ENCODE data around the gene LRRN4.

DNA sequence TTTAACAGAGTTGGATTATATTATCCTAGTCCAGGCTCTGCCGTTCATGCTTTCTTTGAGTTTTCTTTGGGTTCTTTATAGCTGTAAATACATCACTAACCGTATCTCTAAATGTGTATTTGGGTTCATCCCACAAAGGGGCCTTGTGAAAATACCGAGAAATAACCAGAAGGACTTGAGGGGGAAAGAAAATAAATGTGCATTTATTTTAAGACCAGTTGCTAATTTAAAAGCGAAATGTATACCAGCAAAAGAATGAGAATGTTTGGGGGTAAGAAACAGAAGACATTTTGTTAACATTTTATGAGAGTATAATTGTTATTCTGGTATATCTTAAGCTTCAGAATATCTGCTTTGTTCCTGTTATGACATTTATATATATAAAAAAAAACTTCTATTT is 38.9 kb downstream of the LRRN4 start:
- TF ChIP-seq, protein P1, sequence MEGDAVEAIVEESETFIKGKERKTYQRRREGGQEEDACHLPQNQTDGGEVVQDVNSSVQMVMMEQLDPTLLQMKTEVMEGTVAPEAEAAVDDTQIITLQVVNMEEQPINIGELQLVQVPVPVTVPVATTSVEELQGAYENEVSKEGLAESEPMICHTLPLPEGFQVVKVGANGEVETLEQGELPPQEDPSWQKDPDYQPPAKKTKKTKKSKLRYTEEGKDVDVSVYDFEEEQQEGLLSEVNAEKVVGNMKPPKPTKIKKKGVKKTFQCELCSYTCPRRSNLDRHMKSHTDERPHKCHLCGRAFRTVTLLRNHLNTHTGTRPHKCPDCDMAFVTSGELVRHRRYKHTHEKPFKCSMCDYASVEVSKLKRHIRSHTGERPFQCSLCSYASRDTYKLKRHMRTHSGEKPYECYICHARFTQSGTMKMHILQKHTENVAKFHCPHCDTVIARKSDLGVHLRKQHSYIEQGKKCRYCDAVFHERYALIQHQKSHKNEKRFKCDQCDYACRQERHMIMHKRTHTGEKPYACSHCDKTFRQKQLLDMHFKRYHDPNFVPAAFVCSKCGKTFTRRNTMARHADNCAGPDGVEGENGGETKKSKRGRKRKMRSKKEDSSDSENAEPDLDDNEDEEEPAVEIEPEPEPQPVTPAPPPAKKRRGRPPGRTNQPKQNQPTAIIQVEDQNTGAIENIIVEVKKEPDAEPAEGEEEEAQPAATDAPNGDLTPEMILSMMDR (IDR thresholded peaks at IDR 0.05): no peak
- TF ChIP-seq POLR2A (IDR thresholded peaks at IDR 0.05): no peak

Measured in testis (tissue), 2 donors.